Mucosa of gallbladder (tissue), 1 donor: Measurements from ENCODE around the gene MT1A. TPM values are rescaled to one million over a fixed set of nuclear protein-coding genes. Genes with fewer than 3 reads are reported as not detected.

Experiments
- DNase-seq: peaks from one replicate; pipeline ENCODE4 v3.0.0-alpha.2; 2020; ENCODE audit warnings: low spot score
- total RNA-seq: library from RNA; stranded (reverse); gene quantifications from one replicate; pipeline ENCODE4 v1.2.1, GENCODE V29; 2021
- donor health status: DM: no; HTN: no; CAD: no.

Gene MT1A
- 1.9 TPM for total RNA-seq

DNA sequence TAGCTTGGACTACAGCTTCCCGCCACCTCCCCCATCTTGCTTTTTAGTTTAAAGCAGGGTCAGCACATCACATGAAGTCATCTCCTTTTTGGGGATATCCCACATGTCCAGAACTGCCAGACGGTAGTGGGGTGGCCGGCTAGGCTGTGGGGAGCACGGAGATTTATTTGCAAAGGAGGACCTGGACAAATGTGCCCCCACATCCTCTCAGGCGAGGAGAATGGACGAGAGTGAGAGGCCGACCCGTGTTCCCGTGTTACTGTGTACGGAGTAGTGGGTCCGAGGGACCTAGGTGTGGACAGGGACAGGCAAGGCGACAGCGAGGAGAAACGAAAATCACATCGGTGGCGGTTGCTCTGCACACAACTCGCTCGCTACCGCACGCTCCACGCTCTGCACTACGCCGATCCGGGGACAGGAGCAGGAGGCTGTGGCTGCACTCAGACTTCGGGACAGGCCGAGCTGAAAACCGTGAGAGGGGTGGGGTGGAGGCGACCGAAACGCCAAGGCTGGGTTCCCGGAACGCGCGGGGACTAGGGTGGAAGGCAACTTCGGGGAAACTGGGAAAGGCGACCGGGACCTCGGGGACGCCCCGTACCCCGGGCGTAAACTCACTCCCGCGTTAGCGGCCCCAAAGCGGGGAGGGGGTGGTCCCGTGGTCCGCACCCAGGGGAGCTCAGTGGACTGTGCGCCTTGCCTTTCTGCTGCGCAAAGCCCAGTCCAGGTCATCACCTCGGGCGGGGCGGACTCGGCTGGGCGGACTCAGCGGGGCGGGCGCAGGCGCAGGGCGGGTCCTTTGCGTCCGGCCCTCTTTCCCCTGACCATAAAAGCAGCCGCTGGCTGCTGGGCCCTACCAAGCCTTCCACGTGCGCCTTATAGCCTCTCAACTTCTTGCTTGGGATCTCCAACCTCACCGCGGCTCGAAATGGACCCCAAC is at the start of gene MT1A:
TSS of gene MT1A (plus strand) at position 853 of the 937 bp plus-strand sequence. CDS start at position 926, 73 bp downstream.
- peak; percentile 64 for DNase-seq

DNA sequence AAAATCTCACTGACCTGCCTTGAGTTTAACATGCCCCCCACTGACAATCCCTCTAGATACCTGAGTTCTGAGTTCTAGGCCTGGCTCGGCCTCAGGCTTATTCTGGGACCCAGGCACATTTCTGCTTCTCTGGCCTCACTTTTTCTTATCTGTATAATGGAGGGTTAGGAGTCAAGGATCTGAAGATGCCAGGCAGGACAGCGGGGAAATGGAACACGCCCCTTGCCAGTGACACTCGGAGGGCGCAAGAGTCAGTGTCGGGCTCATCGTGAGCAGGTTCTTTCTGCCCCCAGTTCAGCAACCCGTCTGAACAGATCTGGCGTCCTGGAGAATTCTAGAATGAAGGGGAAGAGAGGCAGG is 49.7 kb upstream of the MT1A start:
- no peak for DNase-seq

DNA sequence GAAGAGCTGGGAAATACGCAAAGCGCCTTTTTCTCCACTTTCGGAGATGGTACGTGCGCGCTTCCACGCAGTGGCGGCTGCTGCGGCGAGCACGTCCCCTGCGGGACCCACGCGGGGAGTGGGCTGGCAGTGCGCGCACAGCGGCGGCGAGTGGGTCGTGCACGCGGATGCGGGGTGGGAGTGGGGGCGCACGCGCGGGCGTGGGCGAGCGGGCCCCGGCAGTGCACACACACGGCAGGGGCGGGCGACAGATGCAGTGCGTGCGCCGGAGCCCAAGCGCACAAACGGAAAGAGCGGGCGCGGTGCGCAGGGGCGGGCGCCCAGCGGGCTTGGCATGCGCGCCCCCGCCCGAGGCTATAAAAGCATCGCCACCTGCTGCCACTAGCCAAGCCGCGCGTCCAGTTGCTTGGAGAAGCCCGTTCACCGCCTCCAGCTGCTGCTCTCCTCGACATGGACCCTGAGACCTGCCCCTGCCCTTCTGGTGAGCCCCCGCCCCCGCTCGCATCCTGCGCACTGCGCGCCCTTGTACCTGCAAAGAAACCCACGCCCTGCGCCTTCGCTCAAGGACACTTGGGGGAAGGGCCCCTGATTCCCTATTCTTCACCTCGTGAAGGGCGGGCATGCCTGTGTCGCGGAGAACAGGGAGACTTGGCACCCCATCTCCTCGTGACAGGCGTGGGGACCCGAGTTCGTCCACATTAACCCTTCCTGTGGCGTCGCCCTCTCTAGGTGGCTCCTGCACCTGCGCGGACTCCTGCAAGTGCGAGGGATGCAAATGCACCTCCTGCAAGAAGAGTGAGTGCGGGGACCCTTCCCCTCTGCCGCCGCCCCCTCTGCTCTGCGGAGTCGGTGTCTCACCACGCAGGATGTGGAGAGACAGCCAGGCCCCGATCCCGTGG is 49.1 kb upstream of the MT1A start, which contains the start of gene MT3:
TSS of gene MT3 (plus strand) at position 388 of the 899 bp plus-strand sequence. CDS start at position 451, 63 bp downstream.
- no peak for DNase-seq

DNA sequence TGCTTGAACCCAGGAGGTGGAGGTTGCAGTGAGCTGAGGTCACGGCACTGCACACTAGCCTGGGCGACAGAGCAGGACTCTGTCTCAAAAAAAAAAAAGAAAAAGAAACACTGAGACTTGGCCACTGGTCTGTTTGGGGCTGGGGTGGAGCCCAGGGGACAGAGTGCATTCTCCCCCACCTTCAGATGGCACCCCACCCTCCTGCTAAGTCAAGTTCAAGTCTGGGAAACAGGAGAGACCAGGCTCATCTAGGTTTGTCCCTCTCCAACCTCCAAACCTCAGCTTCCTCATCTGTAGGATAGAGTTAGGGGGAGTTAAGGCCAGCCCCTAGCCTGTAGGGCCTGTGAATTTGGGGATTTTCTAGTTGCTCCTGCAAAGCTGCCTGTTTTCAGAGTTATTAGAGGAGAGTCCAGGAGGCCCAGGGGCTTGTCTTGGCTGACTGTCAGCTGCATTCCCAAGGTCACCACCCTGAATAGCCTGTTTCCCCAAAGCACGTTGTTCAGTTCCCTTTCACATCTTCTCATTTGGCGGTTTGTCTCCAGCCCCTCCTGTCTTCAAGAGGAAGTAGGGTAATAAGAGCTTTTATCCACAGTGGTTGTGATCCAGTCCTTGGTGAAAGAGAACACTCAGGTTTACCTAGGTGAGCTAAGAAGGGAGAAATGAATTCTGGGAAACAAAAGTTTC is 46.9 kb upstream of the MT1A start:
- no peak for DNase-seq

DNA sequence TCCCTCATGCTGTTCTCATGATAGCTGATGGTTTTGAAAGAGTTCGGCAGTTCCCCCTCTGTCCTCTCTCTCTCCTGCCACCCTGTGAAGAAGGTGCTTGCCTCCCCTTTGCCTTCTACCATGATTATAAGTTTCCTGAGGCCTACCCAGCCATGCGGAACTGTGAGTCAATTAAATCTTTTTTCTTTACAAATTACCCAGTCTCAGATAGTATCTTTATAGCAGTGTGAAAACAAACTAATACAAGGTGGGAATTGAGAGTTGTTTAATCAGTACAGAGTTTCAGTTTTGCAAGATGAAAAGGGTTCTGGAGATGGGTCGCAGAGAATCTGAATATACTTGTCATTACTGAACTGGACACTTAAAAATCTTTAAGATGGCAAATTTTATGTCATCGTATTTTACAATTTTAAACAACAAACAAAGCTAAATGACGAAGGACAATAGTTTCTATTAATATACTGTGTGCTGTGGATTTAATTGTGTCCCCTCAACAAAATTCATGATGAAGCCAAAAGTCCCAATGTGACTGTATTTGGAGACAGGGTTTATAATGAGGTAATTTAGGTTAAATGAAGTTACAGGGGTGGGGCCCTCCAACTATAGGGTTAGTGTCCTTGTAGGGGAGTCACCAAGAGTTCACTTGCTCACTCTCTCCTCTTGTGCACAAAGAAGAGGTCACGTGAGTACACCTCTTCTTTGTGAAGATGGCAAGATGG is 44.7 kb upstream of the MT1A start:
- DNase-seq: no peak

DNA sequence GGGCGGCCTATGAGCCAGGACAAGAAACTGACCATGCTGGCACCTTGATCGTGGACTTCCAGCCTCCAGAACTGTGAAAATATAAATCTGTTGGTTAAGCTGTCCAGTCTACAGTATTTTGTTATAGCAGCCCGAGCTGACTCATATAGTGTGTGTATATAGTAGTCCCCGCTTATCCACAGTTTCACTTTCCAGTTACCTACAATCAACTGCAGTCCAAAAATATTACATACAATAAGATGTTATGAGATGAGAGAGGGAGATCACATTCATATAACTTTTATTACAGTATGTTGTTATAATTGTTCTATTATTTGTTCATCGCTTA is 44.2 kb upstream of the MT1A start:
- DNase-seq: no peak

DNA sequence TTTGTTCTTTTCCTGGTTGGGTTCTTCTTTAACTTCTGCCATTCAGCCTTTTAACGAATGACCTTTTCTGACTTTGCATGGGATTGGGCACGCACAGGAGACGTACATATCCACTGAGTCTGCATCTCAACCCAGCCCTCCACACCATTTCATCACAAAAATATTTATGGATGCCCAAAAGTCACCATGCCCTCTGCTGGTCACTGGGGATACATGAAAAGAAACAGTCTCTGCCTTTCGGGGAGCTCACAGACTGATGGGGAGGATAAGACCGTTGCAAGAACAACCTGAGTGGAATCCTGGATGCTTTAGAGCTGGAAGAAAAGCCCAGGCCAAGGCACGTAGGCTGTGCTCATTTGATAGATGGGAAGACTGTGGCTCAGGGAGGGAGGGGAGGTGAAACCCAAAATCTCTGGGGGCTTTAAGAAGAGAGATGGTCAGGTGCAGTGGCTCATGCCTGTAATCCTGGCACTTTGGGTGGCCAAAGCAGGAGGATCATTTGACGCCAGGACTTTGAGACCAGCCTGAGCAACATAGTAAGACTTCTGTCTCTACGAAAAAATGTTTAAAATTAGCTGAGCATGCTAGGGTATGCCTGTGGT is 38.0 kb upstream of the MT1A start:
- DNase-seq: no peak

DNA sequence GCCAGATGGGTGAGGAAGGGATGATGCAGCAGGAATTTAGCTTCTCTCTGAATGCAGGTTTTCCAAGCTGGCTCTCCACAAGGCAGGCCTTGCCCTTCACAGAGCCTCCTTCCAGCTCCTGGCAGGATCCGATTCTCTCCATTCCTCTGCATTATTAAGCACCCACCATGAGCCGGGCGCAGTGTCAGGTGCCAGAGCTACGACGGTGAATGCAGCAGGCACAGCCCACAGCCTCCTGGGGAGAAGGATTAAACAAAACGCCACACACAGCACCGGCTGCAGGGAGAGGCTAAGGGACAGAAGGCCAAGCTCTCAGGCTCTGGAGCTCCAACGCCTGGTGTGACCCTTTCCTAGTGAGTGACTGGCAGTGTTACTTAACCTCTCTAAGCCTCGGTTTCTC is 37.1 kb upstream of the MT1A start:
- DNase-seq: no peak

DNA sequence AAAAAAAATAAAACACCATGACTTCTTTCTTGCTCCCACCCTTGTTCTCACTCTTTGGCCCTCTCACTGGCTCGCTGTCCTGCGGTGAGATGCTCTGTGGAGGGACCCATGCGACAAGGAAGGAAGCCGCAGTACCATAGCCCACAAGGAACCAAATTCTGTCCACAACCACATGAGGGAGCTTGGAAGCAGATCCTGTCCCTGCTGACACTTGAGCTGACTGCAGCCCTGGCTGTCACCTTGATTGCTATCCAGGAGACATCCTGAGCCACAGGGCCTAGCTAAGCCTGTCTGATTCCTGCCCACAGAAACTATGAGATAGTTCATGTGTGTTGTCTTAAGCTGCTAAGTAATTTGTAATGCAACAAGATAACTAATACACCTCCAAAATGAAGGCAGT is 34.9 kb upstream of the MT1A start:
- DNase-seq: peak; percentile 49

DNA sequence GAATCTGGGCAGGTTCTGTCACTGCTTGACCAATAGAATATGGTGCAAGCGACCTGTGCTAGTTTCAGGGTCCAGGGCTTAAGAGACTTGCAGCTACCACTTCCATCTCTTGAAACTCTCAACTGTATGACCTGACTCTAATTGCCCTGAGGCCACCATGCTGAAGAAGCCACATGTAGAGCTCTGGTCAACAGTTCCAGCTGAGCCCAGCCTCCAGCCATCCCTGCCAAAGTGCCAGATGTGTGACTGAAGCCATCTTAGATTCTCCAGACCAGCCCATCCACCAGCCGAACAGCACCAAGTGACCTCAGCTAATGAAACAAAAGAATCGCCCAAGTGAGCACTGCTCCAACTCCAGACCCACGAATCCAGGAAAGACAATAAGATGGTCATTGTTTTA is 33.5 kb upstream of the MT1A start:
- DNase-seq: no peak

DNA sequence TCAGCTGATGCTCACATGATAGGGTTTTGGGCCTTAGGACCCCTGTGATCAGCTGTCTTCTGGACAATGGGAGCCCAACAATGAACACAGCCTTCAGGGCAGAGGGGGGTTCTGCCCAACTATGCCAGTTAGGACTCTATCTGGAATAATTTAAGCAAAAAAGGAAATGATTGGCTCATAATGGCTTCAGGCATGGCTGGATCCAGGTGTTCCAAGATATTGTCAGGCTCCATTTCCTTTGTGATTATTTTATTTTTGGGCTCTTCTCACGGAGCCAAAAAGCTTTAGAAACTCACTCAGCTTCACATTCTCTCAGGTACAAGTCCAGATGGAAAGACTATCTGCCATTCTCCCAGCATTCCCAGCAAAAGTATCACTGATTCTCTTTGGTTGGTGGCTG is 33.0 kb upstream of the MT1A start:
- no peak for DNase-seq

DNA sequence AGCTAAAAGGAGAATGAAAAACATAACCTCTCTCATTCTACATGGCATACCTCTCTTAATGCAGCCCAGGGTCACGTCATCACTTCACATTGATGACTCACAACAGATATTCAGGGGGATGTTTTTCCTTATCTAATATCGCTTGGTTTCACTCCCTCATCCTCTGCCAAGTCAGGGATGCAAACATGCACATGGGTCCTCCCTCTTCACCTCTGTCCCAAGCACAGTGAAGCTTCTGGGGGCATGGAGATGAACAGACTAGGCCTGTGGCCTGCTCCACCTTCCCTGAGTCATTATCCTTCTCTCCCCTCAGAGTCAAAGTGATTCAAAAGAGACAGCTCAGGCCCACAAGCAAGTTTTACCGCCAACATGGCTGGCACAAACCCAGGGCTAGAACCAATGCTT is 32.4 kb upstream of the MT1A start:
- no peak for DNase-seq

DNA sequence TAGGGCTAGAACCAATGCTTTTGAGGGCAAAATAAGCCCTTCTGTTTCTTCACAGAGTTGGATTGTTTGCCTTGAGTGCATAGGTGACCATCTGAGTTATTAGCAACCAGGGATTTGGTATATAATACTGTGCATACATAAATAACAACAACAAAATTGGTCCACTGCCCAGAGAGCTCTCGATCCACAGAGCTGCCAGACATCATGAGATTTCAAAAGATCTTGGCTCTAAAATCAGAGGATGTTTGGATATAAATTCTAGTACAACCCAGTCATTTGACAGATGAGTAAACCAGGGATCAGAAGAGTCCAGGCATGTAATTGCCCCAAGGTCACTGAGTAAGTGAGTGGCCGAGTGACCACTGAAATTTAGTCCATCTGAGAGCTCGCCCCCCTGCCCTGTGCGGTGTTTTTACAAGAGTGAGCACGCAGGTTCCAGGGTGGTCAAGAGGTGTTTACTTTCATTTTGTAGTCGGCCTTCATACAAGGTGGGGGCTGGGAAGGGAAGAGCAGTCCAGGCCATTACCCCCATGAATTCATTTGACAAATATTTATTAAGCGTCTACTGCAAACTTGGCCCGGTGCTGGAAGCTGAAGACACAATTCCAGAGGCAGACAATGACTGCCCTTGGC is 31.9 kb upstream of the MT1A start:
- no peak for DNase-seq

DNA sequence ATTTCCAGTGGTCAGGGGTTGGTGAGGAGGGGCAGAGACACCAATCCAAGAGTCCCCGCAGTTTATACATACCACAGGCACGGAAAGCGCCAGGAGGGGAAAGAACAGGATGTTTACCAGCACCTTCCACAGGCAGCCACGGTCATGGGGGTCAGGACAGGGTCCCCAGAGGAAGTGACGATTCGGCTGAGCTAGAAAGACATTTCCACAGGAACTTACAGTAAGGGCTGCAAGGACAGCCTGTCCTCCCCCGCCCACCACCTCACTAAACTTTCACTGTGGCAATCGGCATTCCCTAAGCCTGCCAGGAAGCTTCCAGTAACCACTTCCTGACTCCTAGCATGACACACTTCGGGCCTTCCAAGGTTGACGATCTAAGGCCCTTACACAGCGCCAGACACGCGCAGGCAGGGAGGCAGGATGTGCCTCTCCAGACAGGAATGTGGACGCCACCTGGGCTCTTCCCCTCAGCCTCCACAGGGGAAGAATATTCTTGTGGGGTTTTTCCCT is 31.3 kb upstream of the MT1A start:
- peak; percentile 74 for DNase-seq

DNA sequence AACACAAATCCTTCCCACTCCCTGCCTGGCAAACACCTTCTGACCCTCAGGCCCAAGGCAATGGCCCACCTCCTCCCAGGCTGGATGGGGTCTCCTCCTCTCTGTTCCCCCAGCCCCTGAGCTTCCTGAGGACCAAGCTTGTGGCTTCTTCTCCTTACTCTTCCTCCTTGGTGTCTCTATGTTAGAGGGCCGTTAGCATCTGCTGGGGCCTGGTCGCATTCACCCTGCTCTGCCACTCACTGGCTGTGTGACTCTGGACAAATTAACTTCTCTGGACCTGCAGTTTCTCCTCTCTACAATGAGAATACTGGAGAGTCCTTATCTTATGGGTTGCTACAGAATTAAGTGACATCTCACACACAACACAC is 30.8 kb upstream of the MT1A start:
- no peak for DNase-seq

DNA sequence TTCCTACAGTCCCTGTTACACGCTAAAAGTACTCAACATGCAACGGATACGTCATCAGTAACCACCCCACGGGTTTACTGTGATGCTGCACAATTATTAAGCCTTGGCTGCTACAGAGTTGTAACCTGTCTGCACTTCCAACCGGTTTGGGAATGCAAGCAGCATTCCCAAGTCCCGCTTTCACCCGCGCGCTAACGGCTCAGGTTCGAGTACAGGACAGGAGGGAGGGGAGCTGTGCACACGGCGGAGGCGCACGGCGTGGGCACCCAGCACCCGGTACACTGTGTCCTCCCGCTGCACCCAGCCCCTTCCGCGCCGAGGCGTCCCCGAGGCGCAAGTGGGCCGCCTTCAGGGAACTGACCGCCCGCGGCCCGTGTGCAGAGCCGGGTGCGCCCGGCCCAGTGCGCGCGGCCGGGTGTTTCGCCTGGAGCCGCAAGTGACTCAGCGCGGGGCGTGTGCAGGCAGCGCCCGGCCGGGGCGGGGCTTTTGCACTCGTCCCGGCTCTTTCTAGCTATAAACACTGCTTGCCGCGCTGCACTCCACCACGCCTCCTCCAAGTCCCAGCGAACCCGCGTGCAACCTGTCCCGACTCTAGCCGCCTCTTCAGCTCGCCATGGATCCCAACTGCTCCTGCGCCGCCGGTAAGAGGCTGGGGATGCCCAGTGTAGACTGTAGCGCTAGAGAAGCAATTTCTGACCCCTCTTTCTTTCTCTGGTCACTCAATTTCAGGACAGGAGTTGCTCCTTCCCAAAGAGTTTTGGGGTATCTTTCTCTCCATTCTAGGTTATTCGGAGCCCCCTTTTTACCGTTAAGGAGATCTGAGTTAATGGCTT is 30.2 kb upstream of the MT1A start, which contains the start of gene MT2A:
TSS of gene MT2A (plus strand) at position 542 of the 833 bp plus-strand sequence. CDS start at position 614, 72 bp downstream.
- peak; percentile 95 for DNase-seq

DNA sequence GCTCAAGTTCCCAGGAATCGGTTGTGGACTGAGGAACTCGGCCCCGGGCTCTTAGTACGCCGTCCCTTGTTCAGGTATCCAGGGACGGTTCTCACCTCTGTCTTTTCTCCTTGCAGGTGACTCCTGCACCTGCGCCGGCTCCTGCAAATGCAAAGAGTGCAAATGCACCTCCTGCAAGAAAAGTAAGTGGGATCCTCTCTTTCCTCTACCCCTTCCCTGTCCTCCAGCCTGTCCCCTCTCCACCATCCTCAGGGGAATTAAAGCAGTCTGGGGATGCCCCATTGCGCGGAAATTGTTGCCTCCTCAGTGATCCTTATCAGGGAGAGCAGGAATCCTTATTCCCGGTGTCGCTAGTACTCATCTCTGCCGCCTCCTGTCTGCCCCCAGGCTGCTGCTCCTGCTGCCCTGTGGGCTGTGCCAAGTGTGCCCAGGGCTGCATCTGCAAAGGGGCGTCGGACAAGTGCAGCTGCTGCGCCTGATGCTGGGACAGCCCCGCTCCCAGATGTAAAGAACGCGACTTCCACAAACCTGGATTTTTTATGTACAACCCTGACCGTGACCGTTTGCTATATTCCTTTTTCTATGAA is 29.5 kb upstream of the MT1A start:
- DNase-seq: no peak

DNA sequence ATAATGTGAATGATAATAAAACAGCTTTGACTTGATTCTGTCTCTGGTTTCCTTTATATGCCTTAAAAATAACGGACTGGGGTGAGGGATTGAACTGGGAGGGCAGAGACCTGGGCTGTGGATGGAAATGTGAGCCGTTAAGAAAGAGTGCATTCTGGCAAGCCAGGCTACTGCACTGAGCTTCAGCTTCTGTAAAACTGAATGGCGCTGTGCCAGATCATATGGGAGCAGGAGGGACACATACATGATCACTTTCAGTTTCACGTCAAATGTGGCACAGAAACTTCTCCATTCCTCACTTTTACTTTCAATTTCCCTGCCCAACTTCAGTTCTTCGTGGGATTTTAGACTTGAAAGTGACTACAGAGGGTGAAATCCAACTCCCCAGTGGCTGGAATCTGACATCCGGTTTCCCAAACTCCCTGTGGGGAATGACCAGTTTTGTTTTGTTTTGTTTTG is 29.0 kb upstream of the MT1A start:
- DNase-seq: peak; percentile 82
